Gastrocnemius medialis (tissue), 4 donors: ENCODE data around the gene FLT1. TPM values are rescaled to one million over a fixed set of nuclear protein-coding genes. Genes with fewer than 3 reads are reported as not detected.

Experiments
- ATAC-seq, 2 donors: fragments of 150-250 bp; one replicate each; pipeline ENCODE4 v1.9.1; 2016
- DNase-seq, 2 donors: peaks; one replicate each; pipeline ENCODE4 v3.0.0-alpha.2; 2019
- H3K27ac ChIP-seq, 4 donors: fragments of 200-600 bp; sonication (generic); 1 replicate in 1 of 4; 2 replicates in 3 of 4; pipeline ENCODE4 v1.5.1; 2016 to 2018; ENCODE audit warnings: mild to moderate bottlenecking in 2 of 4, moderate library complexity in 1 of 4
- H3K27me3 ChIP-seq, 3 donors: fragments of 200-600 bp; sonication (generic) in 2 of 3; 1 replicate in 1 of 3; 2 replicates in 2 of 3; pipeline versions ENCODE4 v1.5.1 to v1.6.0; 2016 to 2019; ENCODE audit warnings: mild to moderate bottlenecking in 1 of 3, moderate library complexity in 1 of 3
- H3K36me3 ChIP-seq, 2 donors: fragments of 200-600 bp; sonication (generic) in 1 of 2; one replicate each; pipeline ENCODE4 v1.5.1; 2017 to 2018
- H3K4me1 ChIP-seq, 2 donors: fragments of 200-600 bp; sonication (generic) in 1 of 2; one replicate each; pipeline ENCODE4 v1.5.1; 2016 to 2017; ENCODE audit warnings: mild to moderate bottlenecking in 2 of 2
- H3K4me3 ChIP-seq, 4 donors: fragments of 200-600 bp; sonication (generic) in 3 of 4; 1 replicate in 1 of 4; 2 replicates in 3 of 4; pipeline ENCODE4 v1.5.1; 2016 to 2019; ENCODE audit warnings: mild to moderate bottlenecking in 2 of 4
- H3K9me3 ChIP-seq, 3 donors: fragments of 200-600 bp; sonication (generic) in 2 of 3; 1 replicate in 1 of 3; 2 replicates in 2 of 3; pipeline ENCODE4 v1.5.1; 2016 to 2019
- POLR2A ChIP-seq, 2 donors: fragments of 450-650 bp; IDR thresholded peaks; one replicate each; pipeline ENCODE4 v1.6.1; 2017; ENCODE audit warnings: antibody characterized with exemption in 2 of 2, mild to moderate bottlenecking in 2 of 2, moderate library complexity in 2 of 2
- in situ Hi-C, 4 donors: fragments of 200-750 bp; cut with MboI; loops; one replicate each; pipeline versions ENCODE4 v1.15.0 to v1.8.0; 2017; ENCODE audit warnings: low sequenced_read_pairs in 4 of 4
- intact Hi-C: fragments of 100-400 bp; cut with DNase I; formaldehyde crosslinking; loops from one replicate; pipeline ENCODE4 v1.15.1; 2023; ENCODE audit warnings: low total_unique reads
- total RNA-seq, 4 donors: library from RNA; depleted of rRNA; stranded (reverse); fragments of >200 nt; gene quantifications; one replicate each; pipeline versions ENCODE4 v1.1.0 to v1.2.3, GENCODE V29; 2016
- TF ChIP-seq, protein P1 (sequence below), 5 experiments: fragments of 450-650 bp in 3 of 5; fragments of 200-600 bp in 2 of 5; sonication (generic) in 2 of 5; IDR thresholded peaks in 4 of 5; conservative IDR thresholded peaks in 1 of 5; 1 replicate in 4 of 5; 2 replicates in 1 of 5; pipeline ENCODE4 v1.5.1; 2016 to 2019; ENCODE audit warnings: antibody characterized with exemption in 5 of 5, mild to moderate bottlenecking in 3 of 5, moderate library complexity in 3 of 5

The FLT1 gene
- total RNA-seq, 4 donors from 2014 or later = 20.7 to 42.9 (median 29.5) TPM

DNA sequence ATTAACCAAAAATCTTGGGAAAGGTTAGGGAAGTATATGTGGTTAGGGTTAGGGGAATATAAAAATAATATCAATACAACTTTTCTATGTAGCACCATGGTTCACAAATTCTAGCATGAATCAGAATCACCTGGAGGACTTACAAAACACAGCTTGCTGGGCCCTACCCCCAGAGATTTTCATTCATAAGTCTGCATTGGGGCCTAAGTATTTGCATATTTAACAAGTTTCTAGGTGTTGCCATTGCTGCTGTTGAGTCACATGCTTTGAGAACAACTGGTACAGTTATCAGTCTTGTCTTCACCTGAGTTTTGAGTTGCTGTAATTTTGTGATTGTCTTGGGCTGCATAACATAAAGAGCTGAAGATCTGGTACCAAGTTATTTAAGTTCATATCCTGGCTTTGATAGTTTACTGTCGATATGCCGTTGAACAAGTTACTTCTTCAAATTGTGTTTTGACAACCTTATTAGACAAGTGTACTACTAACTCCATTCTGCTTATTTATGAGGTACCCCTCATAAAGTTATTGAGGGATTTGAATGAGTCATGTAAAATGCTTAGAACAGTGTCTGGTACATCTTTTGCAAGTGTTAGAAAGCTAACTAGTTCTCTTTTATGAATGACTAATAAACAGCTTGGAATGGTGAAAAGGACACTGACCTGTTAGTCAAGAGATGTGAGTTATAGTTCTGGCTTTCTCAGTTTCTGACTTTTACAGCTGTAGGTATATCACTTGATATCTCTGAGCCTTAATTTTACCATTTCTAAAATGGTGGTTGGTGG is 223.7 kb downstream of the FLT1 start:
- H3K4me1 ChIP-seq = no peaks in the 10 kb centered on the region
- ATAC-seq (no peak), DNase-seq (no peak)
- no peaks in the 10 kb centered on the region for H3K27me3 ChIP-seq
- no peak overlapping the region for H3K4me3 ChIP-seq
- H3K36me3 ChIP-seq = peaks cover 0 to 29% of the 10 kb centered on the region in 2 donors
- in situ Hi-C loops = no loop called here
- no peaks in the 10 kb centered on the region for H3K9me3 ChIP-seq
- no peak overlapping the region for H3K27ac ChIP-seq
- TF ChIP-seq, protein P1, sequence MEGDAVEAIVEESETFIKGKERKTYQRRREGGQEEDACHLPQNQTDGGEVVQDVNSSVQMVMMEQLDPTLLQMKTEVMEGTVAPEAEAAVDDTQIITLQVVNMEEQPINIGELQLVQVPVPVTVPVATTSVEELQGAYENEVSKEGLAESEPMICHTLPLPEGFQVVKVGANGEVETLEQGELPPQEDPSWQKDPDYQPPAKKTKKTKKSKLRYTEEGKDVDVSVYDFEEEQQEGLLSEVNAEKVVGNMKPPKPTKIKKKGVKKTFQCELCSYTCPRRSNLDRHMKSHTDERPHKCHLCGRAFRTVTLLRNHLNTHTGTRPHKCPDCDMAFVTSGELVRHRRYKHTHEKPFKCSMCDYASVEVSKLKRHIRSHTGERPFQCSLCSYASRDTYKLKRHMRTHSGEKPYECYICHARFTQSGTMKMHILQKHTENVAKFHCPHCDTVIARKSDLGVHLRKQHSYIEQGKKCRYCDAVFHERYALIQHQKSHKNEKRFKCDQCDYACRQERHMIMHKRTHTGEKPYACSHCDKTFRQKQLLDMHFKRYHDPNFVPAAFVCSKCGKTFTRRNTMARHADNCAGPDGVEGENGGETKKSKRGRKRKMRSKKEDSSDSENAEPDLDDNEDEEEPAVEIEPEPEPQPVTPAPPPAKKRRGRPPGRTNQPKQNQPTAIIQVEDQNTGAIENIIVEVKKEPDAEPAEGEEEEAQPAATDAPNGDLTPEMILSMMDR (IDR thresholded peaks at IDR 0.05 in 4 of 5, conservative IDR thresholded peaks at IDR 0.05 in 1 of 5) = no peak
- TF ChIP-seq POLR2A (IDR thresholded peaks at IDR 0.05) = no peak
- intact Hi-C loops = no loop called here

- intact Hi-C loops (no loop called here), in situ Hi-C loops (no loop called here)
- H3K36me3 ChIP-seq = peaks cover 0 to 40% of the 10 kb centered on the region in 2 donors
- no peaks in the 10 kb centered on the region for H3K27me3 ChIP-seq
- H3K9me3 ChIP-seq = no peaks in the 10 kb centered on the region
- ATAC-seq (no peak), DNase-seq (no peak)
- H3K27ac ChIP-seq = no peak overlapping the region
- H3K4me1 ChIP-seq = no peaks in the 10 kb centered on the region
- TF ChIP-seq, protein P1 (IDR thresholded peaks at IDR 0.05 in 4 of 5, conservative IDR thresholded peaks at IDR 0.05 in 1 of 5) = no peak
- no peak for TF ChIP-seq POLR2A (IDR thresholded peaks at IDR 0.05)
- H3K4me3 ChIP-seq = no peak overlapping the region
Measured at GRCh38 chr13:28268800-28269223, 226.1 kb downstream of the FLT1 start.

- no peak for DNase-seq
- TF ChIP-seq, protein P1 (IDR thresholded peaks at IDR 0.05 in 4 of 5, conservative IDR thresholded peaks at IDR 0.05 in 1 of 5) = no peak
- TF ChIP-seq POLR2A (IDR thresholded peaks at IDR 0.05) = no peak
- intact Hi-C loops = no loop called here
- no peaks in the 10 kb centered on the region for H3K9me3 ChIP-seq
- H3K27me3 ChIP-seq = no peaks in the 10 kb centered on the region
- no peak overlapping the region for H3K4me3 ChIP-seq
- no peaks in the 10 kb centered on the region for H3K4me1 ChIP-seq
- in situ Hi-C loops = no loop called here
- H3K36me3 ChIP-seq = peaks cover 5 to 51% of the 10 kb centered on the region in 2 donors
- ATAC-seq = no peak
- no peak overlapping the region for H3K27ac ChIP-seq
Measured at GRCh38 chr13:28267497-28267896, 227.4 kb downstream of the FLT1 start.

DNA sequence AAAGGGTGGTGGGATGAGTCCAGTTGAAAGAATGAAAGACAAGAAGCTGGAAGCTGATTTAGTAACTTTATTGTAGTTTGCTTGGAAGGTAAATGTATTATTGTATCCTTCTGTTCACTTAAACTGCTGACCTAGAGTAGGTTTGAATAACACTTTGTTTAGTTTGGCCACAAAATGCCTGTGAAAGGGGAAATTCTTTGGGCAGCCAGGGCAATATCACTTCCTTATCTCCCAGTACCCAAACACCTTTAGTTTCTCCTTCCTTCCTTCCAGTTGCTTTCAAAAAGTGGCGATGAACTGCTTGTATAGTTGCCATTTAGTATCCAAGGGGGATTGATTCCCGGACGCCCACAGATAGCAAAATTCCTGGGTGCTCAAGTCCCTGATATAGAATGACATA is 236.5 kb downstream of the FLT1 start:
- TF ChIP-seq, protein P1 (IDR thresholded peaks at IDR 0.05 in 4 of 5, conservative IDR thresholded peaks at IDR 0.05 in 1 of 5) = no peak
- TF ChIP-seq POLR2A (IDR thresholded peaks at IDR 0.05) = no peak
- Histone ChIP-seq H3K4me1 (no peaks in the 10 kb centered on the region), H3K4me3 (no peak overlapping the region), H3K27ac (no peak overlapping the region), H3K9me3 (no peaks in the 10 kb centered on the region), H3K27me3 (no peaks in the 10 kb centered on the region), H3K36me3 (peaks cover 7 to 38% of the 10 kb centered on the region in 2 donors)
- ATAC-seq (no peak), DNase-seq (no peak)
- intact Hi-C loops = loop anchor here (10.0 kb wide), 1 partner anchor 114 kb away; no protein-coding TSS in a partner anchor
- in situ Hi-C loops = no loop called here
